Measurements from ENCODE around the gene ZCCHC14. TPM values are rescaled to one million over a fixed set of nuclear protein-coding genes. Genes with fewer than 3 reads are reported as not detected.

The ZCCHC14 gene
- total and polyA plus RNA-seq, 2 of the 8 experiments (the other 6 are each of a cell fraction or from before 2014, with no cell fraction given), result 8.2 to 28.2 TPM

GRCh38 chr16:87474566-87474996, 18.2 kb downstream of the ZCCHC14 start (continued):
- TF ChIP-seq, protein P1, sequence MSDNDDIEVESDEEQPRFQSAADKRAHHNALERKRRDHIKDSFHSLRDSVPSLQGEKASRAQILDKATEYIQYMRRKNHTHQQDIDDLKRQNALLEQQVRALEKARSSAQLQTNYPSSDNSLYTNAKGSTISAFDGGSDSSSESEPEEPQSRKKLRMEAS (IDR thresholded peaks at IDR 0.05), result no peak
